Astrocyte (in vitro differentiated cells and primary cell): Measurements from ENCODE around the gene FAF2. TPM values are rescaled to one million over a fixed set of nuclear protein-coding genes. Genes with fewer than 3 reads are reported as not detected.

Experiments
- DNase-seq: peaks from one replicate; pipeline ENCODE4 v3.0.0-alpha.2; 2010; ENCODE audit warnings: low read depth
- FAIRE-seq: peaks from 2 replicates; lab custom pipeline; 2011; peaks lifted over from hg19 to GRCh38; lab: Jason Lieb, UNC
- H2AFZ ChIP-seq: 2 replicates; pipeline ENCODE4 v1.6.0; 2012; ENCODE audit warnings: low read depth, low read length, inconsistent platforms
- H3K27ac ChIP-seq: 2 replicates; pipeline ENCODE4 v1.5.1; 2011; ENCODE audit warnings: low read depth, low read length, inconsistent platforms
- H3K27me3 ChIP-seq: 2 replicates; pipeline ENCODE4 v1.6.0; 2011; ENCODE audit warnings: low read length, inconsistent platforms; ENCODE audit not compliant: insufficient read depth
- H3K36me3 ChIP-seq: 2 replicates; pipeline ENCODE4 v1.5.1; 2011; ENCODE audit warnings: low read length, inconsistent platforms; ENCODE audit not compliant: insufficient read depth
- H3K4me1 ChIP-seq: 2 replicates; pipeline ENCODE4 v1.5.1; 2011; ENCODE audit warnings: low read length, inconsistent platforms; ENCODE audit not compliant: insufficient read depth
- H3K4me2 ChIP-seq: 2 replicates; pipeline ENCODE4 v1.6.0; 2012; ENCODE audit warnings: low read length, inconsistent platforms
- H3K4me3 ChIP-seq: 2 replicates; pipeline ENCODE4 v1.5.1; 2011; ENCODE audit warnings: low read depth, mild to moderate bottlenecking, low read length, inconsistent platforms; ENCODE audit not compliant: insufficient read depth
- H3K79me2 ChIP-seq: 2 replicates; pipeline ENCODE4 v1.6.0; 2012; ENCODE audit warnings: mild to moderate bottlenecking, low read length, inconsistent platforms; ENCODE audit not compliant: insufficient read depth
- H3K9ac ChIP-seq: 2 replicates; pipeline ENCODE4 v1.6.0; 2012; ENCODE audit warnings: mild to moderate bottlenecking, low read length, inconsistent platforms
- H3K9me3 ChIP-seq: 2 replicates; pipeline ENCODE4 v1.5.1; 2012; ENCODE audit warnings: low read depth, mild to moderate bottlenecking, low read length, inconsistent platforms; ENCODE audit not compliant: insufficient read depth
- H4K20me1 ChIP-seq: 2 replicates; pipeline ENCODE4 v1.6.0; 2012; ENCODE audit warnings: low read length, inconsistent platforms; ENCODE audit not compliant: insufficient read depth
- H3K27ac Mint-ChIP-seq: one replicate; pipeline ENCODE4 v1.8.0; 2021; ENCODE audit warnings: mild to moderate bottlenecking, mixed read lengths; ENCODE audit not compliant: unreplicated experiment
- H3K27me3 Mint-ChIP-seq: one replicate; pipeline ENCODE4 v1.8.0; 2021; ENCODE audit warnings: low read depth, mixed read lengths; ENCODE audit not compliant: unreplicated experiment
- H3K36me3 Mint-ChIP-seq: one replicate; pipeline ENCODE4 v1.8.0; 2021; ENCODE audit warnings: low read depth, mixed read lengths; ENCODE audit not compliant: unreplicated experiment
- H3K4me1 Mint-ChIP-seq: one replicate; pipeline ENCODE4 v1.8.0; 2021; ENCODE audit warnings: low read depth, mixed read lengths; ENCODE audit not compliant: unreplicated experiment
- H3K4me3 Mint-ChIP-seq: one replicate; pipeline ENCODE4 v1.8.0; 2021; ENCODE audit warnings: mild to moderate bottlenecking, moderate library complexity, mixed read lengths; ENCODE audit not compliant: unreplicated experiment
- H3K9me3 Mint-ChIP-seq: one replicate; pipeline ENCODE4 v1.8.0; 2021; ENCODE audit warnings: mild to moderate bottlenecking, mixed read lengths; ENCODE audit not compliant: unreplicated experiment
- EZH2 ChIP-seq: IDR thresholded peaks from 2 replicates; pipeline ENCODE4 v1.6.1; 2012; ENCODE audit warnings: mild to moderate bottlenecking, low read length, inconsistent platforms; ENCODE audit not compliant: insufficient read depth
- total RNA-seq: library from RNA; stranded (reverse); gene quantifications from 2 replicates; pipeline ENCODE4 v1.2.1, GENCODE V29; 2021
- TF ChIP-seq, protein P1 (sequence below): IDR thresholded peaks from 2 replicates; pipeline ENCODE4 v1.5.1; 2011; ENCODE audit warnings: low read depth, mild to moderate bottlenecking, inconsistent platforms, low read length, moderate library complexity; ENCODE audit not compliant: insufficient read depth

Gene FAF2
- total RNA-seq, 1 donor from 2014 or later: 56.2 TPM

DNA sequence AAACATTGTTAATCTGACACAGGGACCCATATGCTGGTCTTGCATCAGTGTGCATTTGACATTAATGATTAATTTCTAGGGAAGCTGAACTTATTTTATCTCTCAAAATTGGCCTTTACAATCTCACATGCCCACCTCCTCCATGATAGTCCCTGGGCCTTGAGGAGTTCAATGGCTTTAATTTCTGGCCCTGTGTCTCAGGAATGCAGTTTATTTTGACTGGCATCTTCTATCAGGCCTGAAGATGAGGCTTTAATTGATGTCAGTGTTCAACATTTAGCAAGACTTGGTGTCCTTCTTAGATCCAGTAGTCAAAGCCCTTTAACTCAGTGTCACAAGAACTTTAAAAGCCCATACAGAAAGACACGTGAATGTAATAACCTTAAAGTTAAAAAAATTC lies 21.3 kb upstream of the FAF2 start:
- TF ChIP-seq, protein P1, sequence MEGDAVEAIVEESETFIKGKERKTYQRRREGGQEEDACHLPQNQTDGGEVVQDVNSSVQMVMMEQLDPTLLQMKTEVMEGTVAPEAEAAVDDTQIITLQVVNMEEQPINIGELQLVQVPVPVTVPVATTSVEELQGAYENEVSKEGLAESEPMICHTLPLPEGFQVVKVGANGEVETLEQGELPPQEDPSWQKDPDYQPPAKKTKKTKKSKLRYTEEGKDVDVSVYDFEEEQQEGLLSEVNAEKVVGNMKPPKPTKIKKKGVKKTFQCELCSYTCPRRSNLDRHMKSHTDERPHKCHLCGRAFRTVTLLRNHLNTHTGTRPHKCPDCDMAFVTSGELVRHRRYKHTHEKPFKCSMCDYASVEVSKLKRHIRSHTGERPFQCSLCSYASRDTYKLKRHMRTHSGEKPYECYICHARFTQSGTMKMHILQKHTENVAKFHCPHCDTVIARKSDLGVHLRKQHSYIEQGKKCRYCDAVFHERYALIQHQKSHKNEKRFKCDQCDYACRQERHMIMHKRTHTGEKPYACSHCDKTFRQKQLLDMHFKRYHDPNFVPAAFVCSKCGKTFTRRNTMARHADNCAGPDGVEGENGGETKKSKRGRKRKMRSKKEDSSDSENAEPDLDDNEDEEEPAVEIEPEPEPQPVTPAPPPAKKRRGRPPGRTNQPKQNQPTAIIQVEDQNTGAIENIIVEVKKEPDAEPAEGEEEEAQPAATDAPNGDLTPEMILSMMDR: no peak
- TF ChIP-seq EZH2: no peak
- Histone ChIP-seq H3K4me3 (no peak overlapping the region), H4K20me1 (no peaks in the 10 kb centered on the region), H2AFZ (no peak overlapping the region), H3K4me1 (no peaks in the 10 kb centered on the region), H3K4me2 (no peak overlapping the region), H3K27me3 (peaks cover 13% of the 10 kb centered on the region), H3K9ac (no peak overlapping the region), H3K27ac (no peak overlapping the region), H3K9me3 (no peaks in the 10 kb centered on the region), H3K36me3 (no peaks in the 10 kb centered on the region), H3K79me2 (no peaks in the 10 kb centered on the region)
- H3K4me1 Mint-ChIP-seq: peaks cover 2% of the 10 kb centered on the region
- no peak overlapping the region for H3K4me3 Mint-ChIP-seq
- no peak overlapping the region for H3K27ac Mint-ChIP-seq
- H3K27me3 Mint-ChIP-seq: no peaks in the 10 kb centered on the region
- peaks cover 6% of the 10 kb centered on the region for H3K9me3 Mint-ChIP-seq
- FAIRE-seq (no peak), DNase-seq (no peak)
- H3K36me3 Mint-ChIP-seq: no peaks in the 10 kb centered on the region

DNA sequence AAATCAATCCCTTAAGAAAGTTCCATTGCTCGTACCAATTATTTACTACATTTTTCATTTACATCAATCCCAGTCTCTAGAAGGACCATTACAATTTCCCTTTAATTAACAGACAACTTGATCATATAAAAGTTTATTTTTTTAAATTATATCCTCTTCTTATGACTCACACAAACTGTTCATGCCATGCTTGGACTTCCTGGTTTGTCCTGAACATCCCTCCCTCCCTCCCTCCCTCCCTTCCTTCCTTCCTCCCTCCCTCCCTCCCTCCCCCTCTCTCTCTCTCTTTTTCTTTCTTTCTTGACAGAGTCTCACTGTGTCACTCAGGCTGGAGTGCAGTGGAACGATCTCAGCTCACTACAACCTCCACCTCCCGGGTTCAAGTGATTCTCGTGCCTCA lies 20.2 kb upstream of the FAF2 start:
- DNase-seq (no peak), FAIRE-seq (no peak)
- Mint-ChIP-seq H3K36me3 (no peaks in the 10 kb centered on the region), H3K9me3 (peaks cover 2% of the 10 kb centered on the region), H3K4me3 (no peak overlapping the region), H3K4me1 (peaks cover 2% of the 10 kb centered on the region), H3K27ac (no peak overlapping the region), H3K27me3 (no peaks in the 10 kb centered on the region)
- Histone ChIP-seq H3K27me3 (peaks cover 19% of the 10 kb centered on the region), H2AFZ (no peak overlapping the region), H3K4me2 (no peak overlapping the region), H4K20me1 (no peaks in the 10 kb centered on the region), H3K9me3 (no peaks in the 10 kb centered on the region), H3K4me1 (no peaks in the 10 kb centered on the region), H3K27ac (no peak overlapping the region), H3K79me2 (no peaks in the 10 kb centered on the region), H3K9ac (no peak overlapping the region), H3K4me3 (no peak overlapping the region), H3K36me3 (no peaks in the 10 kb centered on the region)
- no peak for TF ChIP-seq EZH2
- TF ChIP-seq, protein P1: no peak

DNA sequence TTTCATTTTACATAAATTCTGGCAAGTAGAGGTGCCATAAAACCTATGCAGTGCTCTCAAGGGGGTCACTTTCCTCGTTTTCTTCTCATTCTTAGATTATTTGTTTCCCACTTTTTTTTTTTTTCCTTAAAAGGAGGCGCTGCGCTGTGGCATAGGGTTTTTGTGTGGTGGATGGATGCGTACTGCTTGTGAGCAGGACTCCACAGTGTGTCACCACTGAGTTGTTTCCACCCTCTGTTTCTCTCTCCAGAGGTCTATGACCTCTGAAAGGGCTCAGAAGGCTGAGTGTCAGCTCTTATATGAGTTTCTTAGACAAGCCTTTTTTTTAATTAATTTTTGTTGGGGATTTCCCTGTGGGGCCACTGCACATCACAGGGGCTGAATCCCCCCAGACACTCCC lies 18.2 kb upstream of the FAF2 start:
- Histone ChIP-seq H3K36me3 (no peaks in the 10 kb centered on the region), H2AFZ (no peak overlapping the region), H3K27me3 (peaks cover 16% of the 10 kb centered on the region), H3K79me2 (no peaks in the 10 kb centered on the region), H3K4me2 (no peak overlapping the region), H3K4me3 (no peak overlapping the region), H3K9ac (no peak overlapping the region), H3K4me1 (no peaks in the 10 kb centered on the region), H4K20me1 (no peaks in the 10 kb centered on the region), H3K9me3 (no peaks in the 10 kb centered on the region), H3K27ac (no peak overlapping the region)
- TF ChIP-seq, protein P1: no peak
- no peak for TF ChIP-seq EZH2
- FAIRE-seq (no peak), DNase-seq (no peak)
- Mint-ChIP-seq H3K4me1 (no peaks in the 10 kb centered on the region), H3K4me3 (no peak overlapping the region), H3K27ac (no peak overlapping the region), H3K9me3 (no peaks in the 10 kb centered on the region), H3K27me3 (no peaks in the 10 kb centered on the region), H3K36me3 (no peaks in the 10 kb centered on the region)
